OCI-LY3 (cell line): ENCODE data around the gene RANBP3.

Source experiments
- H2AFZ ChIP-seq: fragments of 200-600, 300-600 bp; shearing (Covaris generic); 2 replicates; pipeline ENCODE4 v1.6.0; 2014; ENCODE audit warnings: antibody characterized with exemption, low read depth, low read length
- H3K27ac ChIP-seq: fragments of 200-600, 300-600 bp; sonication (generic); 2 replicates; pipeline ENCODE4 v1.5.1; 2014; ENCODE audit warnings: mild to moderate bottlenecking, low read length, moderate library complexity, mixed read lengths
- H3K27me3 ChIP-seq: fragments of 200-600, 300-600 bp; sonication (generic); 2 replicates; pipeline ENCODE4 v1.6.1; 2014; ENCODE audit warnings: low read depth, low read length, mixed read lengths
- H3K36me3 ChIP-seq: fragments of 200-600, 300-600 bp; sonication (generic); replicated peaks from 2 replicates; pipeline ENCODE3; 2014; ENCODE audit warnings: low read depth, low read length, mixed read lengths
- H3K4me1 ChIP-seq: fragments of 300-600, 200-600 bp; sonication (generic); 2 replicates; pipeline ENCODE4 v1.6.1; 2014; ENCODE audit warnings: low read length, mixed read lengths
- H3K4me2 ChIP-seq: fragments of 200-600, 300-600 bp; sonication (generic); 2 replicates; pipeline ENCODE4 v1.6.1; 2014; ENCODE audit warnings: low read length, mixed read lengths
- H3K4me3 ChIP-seq: fragments of 300-600, 200-600 bp; sonication (generic); 2 replicates; pipeline ENCODE4 v1.5.1; 2014; ENCODE audit warnings: antibody characterized with exemption, mild to moderate bottlenecking, low read length, moderate library complexity
- H3K79me2 ChIP-seq: fragments of 300-600, 200-600 bp; shearing (Covaris generic); 2 replicates; pipeline ENCODE4 v1.6.1; 2014; ENCODE audit warnings: mild to moderate bottlenecking, low read length, mixed read lengths
- H3K9ac ChIP-seq: fragments of 300-600, 200-600 bp; shearing (Covaris generic); 2 replicates; pipeline ENCODE4 v1.6.0; 2014; ENCODE audit warnings: mild to moderate bottlenecking, low read length, moderate library complexity
- H3K9me3 ChIP-seq: fragments of 200-600, 300-600 bp; shearing (Covaris generic); 2 replicates; pipeline ENCODE4 v1.6.1; 2014; ENCODE audit warnings: low read length, mixed read lengths; ENCODE audit not compliant: insufficient read depth
- H4K20me1 ChIP-seq: fragments of 200-600, 300-600 bp; sonication (generic); 2 replicates; pipeline ENCODE4 v1.6.1; 2016; ENCODE audit warnings: low read length, mixed read lengths; ENCODE audit not compliant: insufficient read depth
- EZH2phosphoT487 ChIP-seq: fragments of 200-600 bp; shearing (Covaris generic); IDR thresholded peaks from 2 replicates; pipeline ENCODE4 v1.6.1; 2018; ENCODE audit warnings: antibody characterized with exemption, mixed run types, low read depth
- TF ChIP-seq, protein P1 (sequence below): fragments of 200-600, 300-600 bp; sonication (generic); IDR thresholded peaks from 2 replicates; pipeline ENCODE4 v1.5.1; 2014; ENCODE audit warnings: antibody characterized with exemption, low read length, low read depth

RANBP3 gene

DNA sequence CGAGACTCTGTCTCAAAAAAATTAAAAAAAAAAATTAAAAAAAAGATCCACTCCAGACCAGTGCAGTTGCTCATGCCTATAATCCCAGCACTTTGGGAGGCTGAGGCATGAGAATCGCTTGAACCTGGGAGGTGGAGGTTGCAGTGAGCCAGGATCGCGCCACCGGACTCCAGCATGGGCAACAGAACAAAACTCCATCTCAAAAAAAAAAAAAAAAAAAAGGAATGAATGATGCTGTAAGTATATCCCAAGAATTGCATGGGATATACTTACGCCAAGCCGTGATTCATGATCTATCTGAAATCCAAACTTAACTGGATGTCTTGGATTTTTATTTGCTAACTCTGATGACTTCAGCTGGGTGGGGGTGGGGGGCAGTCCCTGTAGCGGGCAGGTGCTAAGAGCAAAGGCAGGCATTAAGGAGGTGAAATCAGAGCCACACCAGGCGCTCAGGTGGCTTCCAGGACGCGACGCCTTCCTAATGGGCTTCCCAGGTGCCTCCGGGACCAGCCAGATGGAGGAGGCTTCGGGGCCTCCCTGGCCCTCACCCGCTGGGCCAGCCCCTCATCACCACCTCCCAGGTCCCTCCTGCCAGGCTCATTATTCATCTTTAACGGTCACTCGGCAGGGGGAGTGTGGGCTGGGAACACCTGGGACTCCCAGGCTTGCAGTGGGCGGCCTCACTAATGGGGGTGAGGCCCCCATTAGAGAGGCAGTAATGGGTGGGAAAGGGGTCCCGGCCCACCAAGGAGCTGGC, 96.2 kb downstream of the RANBP3 start:
- no peaks in the 10 kb centered on the region for H3K79me2 ChIP-seq

DNA sequence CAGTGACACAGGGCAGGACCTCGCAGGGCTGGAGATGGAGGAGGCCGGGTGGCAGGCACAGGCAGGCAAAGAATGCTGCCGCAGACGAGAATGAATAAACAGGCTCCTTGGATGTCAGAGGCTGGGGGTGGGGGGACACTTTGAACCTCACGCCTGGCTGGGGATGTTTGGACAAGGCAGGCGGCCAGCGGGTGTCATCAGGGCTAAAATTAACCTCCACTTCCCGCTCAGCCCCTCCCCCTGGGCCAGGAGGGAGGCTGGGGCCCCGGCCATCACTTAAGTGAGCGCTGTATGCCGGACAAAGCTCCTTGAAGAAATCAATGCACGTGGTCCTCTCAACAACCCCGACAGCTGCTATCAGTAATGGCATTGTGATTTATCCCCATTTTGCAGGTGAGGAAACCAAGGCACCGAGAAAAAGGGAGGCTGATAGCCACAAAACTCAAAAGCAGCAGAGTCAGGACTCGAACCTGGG, 97.3 kb downstream of the RANBP3 start:
- Histone ChIP-seq H3K27ac (no peak overlapping the region), H3K9me3 (no peaks in the 10 kb centered on the region), H4K20me1 (no peaks in the 10 kb centered on the region), H3K27me3 (peaks cover 16% of the 10 kb centered on the region), H3K4me2 (no peak overlapping the region), H3K4me3 (no peak overlapping the region), H3K36me3 (no peaks in the 10 kb centered on the region), H3K9ac (no peak overlapping the region), H2AFZ (no peak overlapping the region), H3K79me2 (no peaks in the 10 kb centered on the region), H3K4me1 (peaks cover 5% of the 10 kb centered on the region; the same call in 1 of the 2 replicates)
- TF ChIP-seq, protein P1, sequence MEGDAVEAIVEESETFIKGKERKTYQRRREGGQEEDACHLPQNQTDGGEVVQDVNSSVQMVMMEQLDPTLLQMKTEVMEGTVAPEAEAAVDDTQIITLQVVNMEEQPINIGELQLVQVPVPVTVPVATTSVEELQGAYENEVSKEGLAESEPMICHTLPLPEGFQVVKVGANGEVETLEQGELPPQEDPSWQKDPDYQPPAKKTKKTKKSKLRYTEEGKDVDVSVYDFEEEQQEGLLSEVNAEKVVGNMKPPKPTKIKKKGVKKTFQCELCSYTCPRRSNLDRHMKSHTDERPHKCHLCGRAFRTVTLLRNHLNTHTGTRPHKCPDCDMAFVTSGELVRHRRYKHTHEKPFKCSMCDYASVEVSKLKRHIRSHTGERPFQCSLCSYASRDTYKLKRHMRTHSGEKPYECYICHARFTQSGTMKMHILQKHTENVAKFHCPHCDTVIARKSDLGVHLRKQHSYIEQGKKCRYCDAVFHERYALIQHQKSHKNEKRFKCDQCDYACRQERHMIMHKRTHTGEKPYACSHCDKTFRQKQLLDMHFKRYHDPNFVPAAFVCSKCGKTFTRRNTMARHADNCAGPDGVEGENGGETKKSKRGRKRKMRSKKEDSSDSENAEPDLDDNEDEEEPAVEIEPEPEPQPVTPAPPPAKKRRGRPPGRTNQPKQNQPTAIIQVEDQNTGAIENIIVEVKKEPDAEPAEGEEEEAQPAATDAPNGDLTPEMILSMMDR: no peak
- no peak for TF ChIP-seq EZH2phosphoT487

More for the DNA sequence above, 96.2 kb downstream of the RANBP3 start:
- no peaks in the 10 kb centered on the region for H4K20me1 ChIP-seq
- H3K9ac ChIP-seq: no peak overlapping the region
- peaks cover 5% of the 10 kb centered on the region; the same call in 1 of the 2 replicates for H3K4me1 ChIP-seq
- H3K36me3 ChIP-seq: no peaks in the 10 kb centered on the region
- no peaks in the 10 kb centered on the region for H3K9me3 ChIP-seq
- no peak overlapping the region for H3K4me3 ChIP-seq
- TF ChIP-seq, protein P1: no peak
- no peak for TF ChIP-seq EZH2phosphoT487
- no peak overlapping the region for H3K27ac ChIP-seq
- H2AFZ ChIP-seq: no peak overlapping the region
- peaks cover 16% of the 10 kb centered on the region for H3K27me3 ChIP-seq
- H3K4me2 ChIP-seq: no peak overlapping the region

DNA sequence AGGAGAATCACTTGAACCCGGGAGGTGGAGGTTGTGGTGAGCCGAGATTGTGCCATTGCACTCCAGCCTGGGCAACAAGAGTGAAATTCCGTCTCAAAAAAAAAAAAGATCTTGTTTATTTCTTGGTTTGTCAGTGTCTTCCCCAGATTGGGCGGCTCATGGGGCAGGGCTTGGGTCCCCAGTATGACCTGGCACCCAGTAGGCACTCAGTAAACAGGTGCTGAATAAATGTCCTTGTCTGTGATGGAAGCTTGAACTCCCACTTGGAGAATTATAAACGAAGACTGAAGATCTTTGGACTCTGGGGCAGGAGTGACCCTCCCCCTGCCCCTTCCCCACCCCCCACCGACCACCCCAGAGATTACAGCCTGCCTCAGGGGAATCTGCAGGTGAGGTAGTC, 97.7 kb downstream of the RANBP3 start:
- TF ChIP-seq, protein P1: no peak
- no peak for TF ChIP-seq EZH2phosphoT487
- no peaks in the 10 kb centered on the region for H3K79me2 ChIP-seq
- H3K9me3 ChIP-seq: no peaks in the 10 kb centered on the region
- H3K4me3 ChIP-seq: no peak overlapping the region
- no peak overlapping the region for H3K4me2 ChIP-seq
- no peak overlapping the region for H2AFZ ChIP-seq
- H3K36me3 ChIP-seq: no peaks in the 10 kb centered on the region
- H4K20me1 ChIP-seq: no peaks in the 10 kb centered on the region
- no peak overlapping the region for H3K27ac ChIP-seq
- H3K4me1 ChIP-seq: peaks cover 5% of the 10 kb centered on the region; the same call in 1 of the 2 replicates
- H3K9ac ChIP-seq: no peak overlapping the region
- H3K27me3 ChIP-seq: peaks cover 16% of the 10 kb centered on the region

DNA sequence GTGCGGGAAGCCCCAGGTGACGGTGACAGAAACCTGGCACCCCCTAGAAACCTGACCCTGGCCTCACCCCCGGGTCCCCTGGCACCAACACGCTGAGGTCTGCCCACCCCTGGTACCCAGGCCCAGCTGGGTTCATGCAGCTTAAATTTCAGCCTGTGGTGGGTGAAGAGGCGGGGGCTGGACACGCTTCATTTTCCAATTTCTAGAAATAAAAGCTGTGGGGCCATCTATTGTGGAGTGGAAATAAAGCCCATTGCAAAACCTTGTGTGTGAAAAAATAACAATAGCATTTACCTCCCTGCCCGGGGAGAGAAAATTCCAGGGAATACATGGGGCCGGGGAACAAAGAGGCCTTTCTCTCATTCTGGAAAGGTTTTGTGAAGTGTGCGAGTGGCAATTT, 100.1 kb downstream of the RANBP3 start:
- TF ChIP-seq, protein P1: no peak
- no peak for TF ChIP-seq EZH2phosphoT487
- H4K20me1 ChIP-seq: no peaks in the 10 kb centered on the region
- H3K4me1 ChIP-seq: no peaks in the 10 kb centered on the region
- no peak overlapping the region for H3K27ac ChIP-seq
- H2AFZ ChIP-seq: no peak overlapping the region
- H3K4me2 ChIP-seq: no peak overlapping the region
- no peaks in the 10 kb centered on the region for H3K36me3 ChIP-seq
- H3K9me3 ChIP-seq: no peaks in the 10 kb centered on the region
- peaks cover 16% of the 10 kb centered on the region for H3K27me3 ChIP-seq
- no peak overlapping the region for H3K9ac ChIP-seq
- H3K79me2 ChIP-seq: no peaks in the 10 kb centered on the region
- no peak overlapping the region for H3K4me3 ChIP-seq
